H9 (cell line): ENCODE data around the gene ATP8A2. TPM values are rescaled to one million over a fixed set of nuclear protein-coding genes. Genes with fewer than 3 reads are reported as not detected.

Experiments used
- DNase-seq: peaks from one replicate; pipeline ENCODE4 v3.0.0-alpha.2; 2017
- H2AFZ ChIP-seq: one replicate; pipeline ENCODE4 v1.6.1; 2013; ENCODE audit warnings: mild to moderate bottlenecking, low read length, control low read depth, moderate library complexity
- H2AK5ac ChIP-seq: 2 replicates; pipeline ENCODE4 v1.6.1; 2013; ENCODE audit warnings: low read length, control low read depth, mixed read lengths; ENCODE audit not compliant: insufficient read length
- H2BK120ac ChIP-seq: one replicate; pipeline ENCODE4 v1.6.1; 2013; ENCODE audit warnings: low read depth, mild to moderate bottlenecking, low read length, control low read depth, inconsistent platforms; ENCODE audit not compliant: poor library complexity, severe bottlenecking
- H2BK12ac ChIP-seq: 2 replicates; pipeline ENCODE4 v1.6.1; 2013; ENCODE audit warnings: low read length, control low read depth, mixed read lengths, low read depth; ENCODE audit not compliant: insufficient read length
- H2BK15ac ChIP-seq: 2 replicates; pipeline ENCODE4 v1.6.1; 2013; ENCODE audit warnings: low read depth, low read length, control low read depth
- H2BK20ac ChIP-seq: one replicate; pipeline ENCODE4 v1.6.1; 2013; ENCODE audit warnings: low read depth, mild to moderate bottlenecking, low read length, control low read depth, inconsistent platforms; ENCODE audit not compliant: poor library complexity, severe bottlenecking
- H2BK5ac ChIP-seq: 2 replicates; pipeline ENCODE4 v1.6.1; 2013; ENCODE audit warnings: low read length, control low read depth, mixed read lengths; ENCODE audit not compliant: insufficient read length
- H3K14ac ChIP-seq: 2 replicates; pipeline ENCODE4 v1.6.1; 2013; ENCODE audit warnings: low read length, control low read depth; ENCODE audit not compliant: insufficient read depth
- H3K18ac ChIP-seq: 2 replicates; pipeline ENCODE4 v1.6.1; 2013; ENCODE audit warnings: low read depth, mild to moderate bottlenecking, mixed read lengths, low read length, control low read depth; ENCODE audit not compliant: insufficient read length
- H3K23ac ChIP-seq: 2 replicates; pipeline ENCODE4 v1.6.1; 2013; ENCODE audit warnings: low read length, control low read depth, mixed read lengths, low read depth; ENCODE audit not compliant: insufficient read length
- H3K23me2 ChIP-seq: 2 replicates; pipeline ENCODE4 v1.6.1; 2013; ENCODE audit warnings: low read depth, mild to moderate bottlenecking, mixed read lengths, low read length, control low read depth; ENCODE audit not compliant: insufficient read length, poor library complexity, severe bottlenecking
- H3K27ac ChIP-seq: 2 replicates; pipeline ENCODE4 v1.5.1; 2013; ENCODE audit warnings: low read length, control low read depth, mixed read lengths, low read depth; ENCODE audit not compliant: insufficient read length
- H3K27me3 ChIP-seq: 2 replicates; pipeline ENCODE4 v1.6.1; 2013; ENCODE audit warnings: low read length, control low read depth, inconsistent platforms; ENCODE audit not compliant: insufficient read depth
- H3K4ac ChIP-seq: 2 replicates; pipeline ENCODE4 v1.6.1; 2013; ENCODE audit warnings: low read depth, mild to moderate bottlenecking, control low read depth, inconsistent platforms, low read length, moderate library complexity
- H3K4me1 ChIP-seq: 2 replicates; pipeline ENCODE4 v1.6.1; 2013; ENCODE audit warnings: low read length, control low read depth, inconsistent platforms; ENCODE audit not compliant: insufficient read depth
- H3K4me2 ChIP-seq: 2 replicates; pipeline ENCODE4 v1.6.1; 2013; ENCODE audit warnings: low read length, control low read depth, mixed read lengths; ENCODE audit not compliant: insufficient read length, insufficient read depth
- H3K56ac ChIP-seq: 2 replicates; pipeline ENCODE4 v1.6.1; 2013; ENCODE audit warnings: low read depth, mild to moderate bottlenecking, mixed read lengths, low read length, control low read depth; ENCODE audit not compliant: insufficient read length
- H3K79me1 ChIP-seq: 2 replicates; pipeline ENCODE4 v1.6.1; 2013; ENCODE audit warnings: low read depth, mild to moderate bottlenecking, moderate library complexity, low read length, control low read depth, inconsistent platforms; ENCODE audit not compliant: insufficient read depth, poor library complexity, severe bottlenecking
- H3K79me2 ChIP-seq: 2 replicates; pipeline ENCODE4 v1.6.1; 2013; ENCODE audit warnings: low read length, control low read depth, inconsistent platforms; ENCODE audit not compliant: insufficient read depth
- H3K9ac ChIP-seq: 2 replicates; pipeline ENCODE4 v1.6.1; 2013; ENCODE audit warnings: low read length, control low read depth, mixed read lengths; ENCODE audit not compliant: insufficient read length; ENCODE audit errors: extremely low read depth
- H3K9me3 ChIP-seq: one replicate; pipeline ENCODE4 v1.6.1; 2013; ENCODE audit warnings: low read depth, low read length, inconsistent platforms; ENCODE audit not compliant: control insufficient read depth
- H3T11ph ChIP-seq: one replicate; pipeline ENCODE4 v1.6.1; 2013; ENCODE audit warnings: mild to moderate bottlenecking, low read length, control low read depth, inconsistent platforms
- H4K20me1 ChIP-seq: one replicate; pipeline ENCODE4 v1.6.1; 2013; ENCODE audit not compliant: control insufficient read depth, insufficient read length, insufficient read depth
- H4K5ac ChIP-seq: 2 replicates; pipeline ENCODE4 v1.6.1; 2013; ENCODE audit warnings: low read depth, mild to moderate bottlenecking, mixed read lengths, low read length, control low read depth; ENCODE audit not compliant: insufficient read length
- H4K8ac ChIP-seq: replicated peaks from 2 replicates; pipeline ENCODE4 v1.6.1; 2013; ENCODE audit warnings: low read length, control low read depth, mixed read lengths, low read depth; ENCODE audit not compliant: insufficient read length
- H4K91ac ChIP-seq: 2 replicates; pipeline ENCODE4 v1.6.1; 2013; ENCODE audit warnings: low read depth, mild to moderate bottlenecking, moderate library complexity, mixed read lengths, low read length, control low read depth; ENCODE audit not compliant: insufficient read length
- H3K27ac Mint-ChIP-seq, 3 experiments: 2 replicates in 2 of 3; 3 replicates in 1 of 3; pipeline ENCODE4 v1.8.0; 2020 to 2021; ENCODE audit warnings: mixed read lengths in 3 of 3, mild to moderate bottlenecking in 1 of 3, moderate library complexity in 1 of 3
- H3K27me3 Mint-ChIP-seq: 2 replicates; pipeline ENCODE4 v1.8.0; 2021; ENCODE audit warnings: low read depth, mild to moderate bottlenecking, moderate library complexity, mixed read lengths
- H3K36me3 Mint-ChIP-seq, 3 experiments: 2 replicates in 2 of 3; 3 replicates in 1 of 3; pipeline ENCODE4 v1.8.0; 2020 to 2021; ENCODE audit warnings: low read depth in 3 of 3, mixed read lengths in 3 of 3; ENCODE audit not compliant: insufficient read depth in 1 of 3
- H3K4me1 Mint-ChIP-seq, 2 experiments: 2 replicates each; pipeline ENCODE4 v1.8.0; 2020; ENCODE audit warnings: mixed read lengths in 2 of 2
- H3K4me3 Mint-ChIP-seq, 2 experiments: 2 replicates in 1 of 2; 3 replicates in 1 of 2; pipeline ENCODE4 v1.8.0; 2020 to 2021; ENCODE audit warnings: mild to moderate bottlenecking in 2 of 2, mixed read lengths in 2 of 2, moderate library complexity in 1 of 2
- H3K9me3 Mint-ChIP-seq, 2 experiments: 2 replicates in 1 of 2; 3 replicates in 1 of 2; pipeline ENCODE4 v1.8.0; 2020; ENCODE audit warnings: mild to moderate bottlenecking in 2 of 2, mixed read lengths in 2 of 2, moderate library complexity in 1 of 2
- CTCF ChIP-seq: fragments of 200-600 bp; sonication (generic); conservative IDR thresholded peaks from 3 replicates; pipeline ENCODE4 v1.8.0; 2021; ENCODE audit warnings: antibody characterized with exemption, mild to moderate bottlenecking
- WGBS: extraction: QIAGEN DNeasy Blood & Tissue Kit; methylation state at CpG from one replicate; pipeline ENCODE4 v1.1.7; 2013; ENCODE audit warnings: missing lambda C conversion rate, low lambda C conversion rate, mixed read lengths; ENCODE audit not compliant: insufficient read length; ENCODE audit errors: extremely low coverage; 5-methylcytosine and 5-hydroxymethylcytosine counted together
- total RNA-seq: library from RNA; stranded (reverse); gene quantifications from 2 replicates; pipeline ENCODE4 v1.2.1, GENCODE V29; 2021

The ATP8A2 gene
- total RNA-seq, 1 experiment from 2014 or later: 18.2 TPM

GRCh38 chr13:25890671-25891212 lies 519.0 kb downstream of the ATP8A2 start:
- no peak overlapping the region for H2AFZ ChIP-seq
- H2BK20ac ChIP-seq: no peak overlapping the region

More at GRCh38 chr13:25890671-25891212, 519.0 kb downstream of the ATP8A2 start:
- no peaks in the 10 kb centered on the region for H3K23me2 ChIP-seq
- H3K9ac ChIP-seq: no peak overlapping the region
- H4K20me1 ChIP-seq: no peaks in the 10 kb centered on the region
- H3K27me3 ChIP-seq: no peaks in the 10 kb centered on the region
- H3K36me3 Mint-ChIP-seq: peaks cover 0 to 3% (median 2%) of the 10 kb centered on the region in 3 experiments; a peak in 5 of 7 replicates
- no peak overlapping the region for H2AK5ac ChIP-seq
- no peaks in the 10 kb centered on the region for H3K27me3 Mint-ChIP-seq
- no peak for DNase-seq
- no peak overlapping the region for H3K56ac ChIP-seq
- H2BK12ac ChIP-seq: no peak overlapping the region
- H3K79me2 ChIP-seq: no peaks in the 10 kb centered on the region
- no peak overlapping the region for H4K8ac ChIP-seq
- no peak for TF ChIP-seq CTCF
- no peaks in the 10 kb centered on the region for H3K9me3 ChIP-seq
- H3K4me1 Mint-ChIP-seq: peaks cover 6 to 8% of the 10 kb centered on the region in 2 experiments; a peak in 3 of 4 replicates
- H3K18ac ChIP-seq: no peak overlapping the region
- H2BK15ac ChIP-seq: no peak overlapping the region
- H3T11ph ChIP-seq: no peak overlapping the region
- no peak overlapping the region for H3K27ac Mint-ChIP-seq
- no peaks in the 10 kb centered on the region for H3K4me1 ChIP-seq
- peaks cover 4 to 5% of the 10 kb centered on the region in 2 experiments; a peak in 4 of 5 replicates for H3K9me3 Mint-ChIP-seq
- H2BK120ac ChIP-seq: no peak overlapping the region
- H4K91ac ChIP-seq: no peak overlapping the region
- no peak overlapping the region for H4K5ac ChIP-seq
- no peak overlapping the region for H3K14ac ChIP-seq
- H2BK5ac ChIP-seq: no peak overlapping the region
- H3K27ac ChIP-seq: no peak overlapping the region
- no peak overlapping the region for H3K4me3 Mint-ChIP-seq
- H3K4ac ChIP-seq: no peak overlapping the region
- no peak overlapping the region for H3K4me2 ChIP-seq
- no peak overlapping the region for H3K23ac ChIP-seq
- no peaks in the 10 kb centered on the region for H3K79me1 ChIP-seq
- no CpG with 5 or more reads among the region's 4 CpGs for WGBS
